Heart left ventricle (tissue), 16 donors: ENCODE measurements around the gene ZIC1. TPM values are rescaled to one million over a fixed set of nuclear protein-coding genes. Genes with fewer than 3 reads are reported as not detected.

ENCODE experiments used
- ATAC-seq, 4 donors: fragments of 200-7000 bp; cut with Tn5 transposase; one replicate each; pipeline ENCODE4 v1.9.1; 2020 to 2022; ENCODE audit warnings: moderate library complexity in 4 of 4, mild to moderate bottlenecking in 3 of 4, moderate number of reproducible peaks in 1 of 4
- DNase-seq, 5 donors: peaks; one replicate each; pipeline ENCODE4 v3.0.0-alpha.2; 2020
- H3K27ac ChIP-seq, 12 donors: fragments of 200-600 bp; sonication (generic) in 4 of 12; one replicate each; pipeline versions ENCODE4 v1.5.0 to v1.8.0; 2016 to 2022; ENCODE audit warnings: mild to moderate bottlenecking in 2 of 12
- H3K27me3 ChIP-seq, 9 donors: fragments of 200-600 bp; sonication (generic) in 2 of 9; one replicate each; pipeline versions ENCODE4 v1.5.1 to v1.8.0; 2016 to 2022; ENCODE audit warnings: mild to moderate bottlenecking in 3 of 9
- H3K36me3 ChIP-seq, 9 donors: fragments of 200-600 bp; sonication (generic) in 2 of 9; one replicate each; pipeline versions ENCODE4 v1.5.0 to v1.8.0; 2018 to 2022; ENCODE audit warnings: mild to moderate bottlenecking in 2 of 9
- H3K4me1 ChIP-seq, 12 donors: fragments of 200-600 bp; sonication (generic) in 4 of 12; one replicate each; pipeline versions ENCODE4 v1.5.0 to v1.8.0; 2016 to 2022; ENCODE audit warnings: mild to moderate bottlenecking in 3 of 12
- H3K4me3 ChIP-seq, 12 donors: fragments of 200-600 bp; sonication (generic) in 4 of 12; one replicate each; pipeline versions ENCODE4 v1.5.0 to v1.8.0; 2017 to 2022; ENCODE audit warnings: mild to moderate bottlenecking in 9 of 12, moderate library complexity in 4 of 12
- H3K9me3 ChIP-seq, 12 donors: fragments of 200-600 bp; sonication (generic) in 4 of 12; one replicate each; pipeline versions ENCODE4 v1.5.0 to v1.8.0; 2016 to 2022; ENCODE audit warnings: mild to moderate bottlenecking in 1 of 12
- POLR2A ChIP-seq, 2 donors: fragments of 450-650 bp; IDR thresholded peaks; one replicate each; pipeline ENCODE4 v1.6.1; 2017; ENCODE audit warnings: antibody characterized with exemption in 2 of 2, mild to moderate bottlenecking in 2 of 2, moderate library complexity in 2 of 2
- WGBS, 4 donors: extraction: QIAGEN DNeasy Blood & Tissue Kit in 2 of 4; methylation state at CpG; one replicate each; pipeline versions ENCODE4 v1.1.5 to v1.1.7; 2013 to 2018; 5-methylcytosine and 5-hydroxymethylcytosine counted together
- intact Hi-C, 10 donors: fragments of 100-400 bp; cut with DNase I; formaldehyde crosslinking; loops; one replicate each; pipeline versions ENCODE4 v1.11.1 to v1.14.2; 2022
- polyA plus RNA-seq, 2 donors: library from polyadenylated mRNA; stranded (reverse); fragments of 200-250 nt; gene quantifications; one replicate each; pipeline ENCODE4 v1.2.3, GENCODE V29; 2013
- total RNA-seq, 9 donors: library from RNA; depleted of rRNA in 2 of 9; stranded (reverse); fragments of >200 nt in 2 of 9; fragmentation: NEBNext Ultra II Directional in 3 of 9; extraction: Animal tissue kit (Norgen Biotek cat#: 25700) in 3 of 9; gene quantifications; one replicate each; pipeline versions ENCODE4 v1.1.0 to v1.2.4, GENCODE V29; 2016 to 2023
- TF ChIP-seq, protein P1 (sequence below), 12 donors: fragments of 200-600 bp; sonication (generic) in 4 of 12; IDR thresholded peaks; one replicate each; pipeline versions ENCODE4 v1.5.0 to v1.8.0; 2018 to 2022; ENCODE audit warnings: antibody characterized with exemption in 12 of 12, mild to moderate bottlenecking in 5 of 12
- donor health status: ischemic (EF 13 %, LVEDD 7.1; RV severe dilation, severe dysfunction).
- donor health status: healthy with polysubstance abuse.
- donor health status: DM: no; HTN: yes; CAD: no.
- donor health status: DM: no; HTN: no; CAD: no.
- donor health status: ischemic (EF 25% LVEDD 6.9; RV normal size, moderate dysfunction).
- donor health status: ischemic (EF 25% LVEDD 5.7; RV mildly dilated, moderate dysfunction).
- donor health status: healthy.
- donor health status: DM: yes; HTN: yes; CAD: no.
- donor health status: ischemic (EF 35%, LVEDD 5.7; RV mildly dilated, moderate dysfunction).
- donor health status: nonischemic (EF 11% LVEDD 7.7; RV severe dilation, severe dysfunction).
- donor health status: DM: yes; HTN: yes; CAD: no.
- donor health status: PGD.
- donor health status: ischemic (EF 29% LVEDD 5.4; RV normal size, mild dysfunction).
- donor health status: nonischemic (EF 23%, LVEDD 6.1; RV moderate dilation, normal function).

ZIC1 gene
- total and polyA plus RNA-seq, 11 donors = 0.42 TPM; not detected in 10

GRCh38 chr3:147385059-147386012, 23.8 kb upstream of the ZIC1 start:
- H3K27ac ChIP-seq = no peak overlapping the region
- H3K4me3 ChIP-seq = no peak overlapping the region
- ATAC-seq = no peak
- intact Hi-C loops = no loop called here
- no peak for DNase-seq
- no peaks in the 10 kb centered on the region for H3K9me3 ChIP-seq
- peaks cover 55 to 100% (median 98%) of the 10 kb centered on the region in 9 donors for H3K27me3 ChIP-seq
- TF ChIP-seq, protein P1, sequence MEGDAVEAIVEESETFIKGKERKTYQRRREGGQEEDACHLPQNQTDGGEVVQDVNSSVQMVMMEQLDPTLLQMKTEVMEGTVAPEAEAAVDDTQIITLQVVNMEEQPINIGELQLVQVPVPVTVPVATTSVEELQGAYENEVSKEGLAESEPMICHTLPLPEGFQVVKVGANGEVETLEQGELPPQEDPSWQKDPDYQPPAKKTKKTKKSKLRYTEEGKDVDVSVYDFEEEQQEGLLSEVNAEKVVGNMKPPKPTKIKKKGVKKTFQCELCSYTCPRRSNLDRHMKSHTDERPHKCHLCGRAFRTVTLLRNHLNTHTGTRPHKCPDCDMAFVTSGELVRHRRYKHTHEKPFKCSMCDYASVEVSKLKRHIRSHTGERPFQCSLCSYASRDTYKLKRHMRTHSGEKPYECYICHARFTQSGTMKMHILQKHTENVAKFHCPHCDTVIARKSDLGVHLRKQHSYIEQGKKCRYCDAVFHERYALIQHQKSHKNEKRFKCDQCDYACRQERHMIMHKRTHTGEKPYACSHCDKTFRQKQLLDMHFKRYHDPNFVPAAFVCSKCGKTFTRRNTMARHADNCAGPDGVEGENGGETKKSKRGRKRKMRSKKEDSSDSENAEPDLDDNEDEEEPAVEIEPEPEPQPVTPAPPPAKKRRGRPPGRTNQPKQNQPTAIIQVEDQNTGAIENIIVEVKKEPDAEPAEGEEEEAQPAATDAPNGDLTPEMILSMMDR (IDR thresholded peaks at IDR 0.05) = no peak
- no peak for TF ChIP-seq POLR2A (IDR thresholded peaks at IDR 0.05)
- H3K36me3 ChIP-seq = no peaks in the 10 kb centered on the region
- no peaks in the 10 kb centered on the region for H3K4me1 ChIP-seq
- WGBS, 4 donors = 6 to 14% (median 9%) methylated on average over 23 of the region's 23 CpGs

- Histone ChIP-seq H3K27ac (no peak overlapping the region), H3K4me3 (no peak overlapping the region), H3K4me1 (peaks cover 0 to 18% (median 4%) of the 10 kb centered on the region in 12 donors), H3K27me3 (peaks cover 69 to 100% (median 100%) of the 10 kb centered on the region in 9 donors), H3K9me3 (no peaks in the 10 kb centered on the region), H3K36me3 (no peaks in the 10 kb centered on the region)
- ATAC-seq (no peak), DNase-seq (no peak)
- intact Hi-C loops = no loop called here
- no peak for TF ChIP-seq POLR2A (IDR thresholded peaks at IDR 0.05)
- TF ChIP-seq, protein P1 (IDR thresholded peaks at IDR 0.05) = no peak
- 4 to 9% (median 7%) methylated on average over 10 of the region's 10 CpGs for WGBS, 4 donors
Measured at GRCh38 chr3:147387291-147387884, 21.8 kb upstream of the ZIC1 start.

DNA sequence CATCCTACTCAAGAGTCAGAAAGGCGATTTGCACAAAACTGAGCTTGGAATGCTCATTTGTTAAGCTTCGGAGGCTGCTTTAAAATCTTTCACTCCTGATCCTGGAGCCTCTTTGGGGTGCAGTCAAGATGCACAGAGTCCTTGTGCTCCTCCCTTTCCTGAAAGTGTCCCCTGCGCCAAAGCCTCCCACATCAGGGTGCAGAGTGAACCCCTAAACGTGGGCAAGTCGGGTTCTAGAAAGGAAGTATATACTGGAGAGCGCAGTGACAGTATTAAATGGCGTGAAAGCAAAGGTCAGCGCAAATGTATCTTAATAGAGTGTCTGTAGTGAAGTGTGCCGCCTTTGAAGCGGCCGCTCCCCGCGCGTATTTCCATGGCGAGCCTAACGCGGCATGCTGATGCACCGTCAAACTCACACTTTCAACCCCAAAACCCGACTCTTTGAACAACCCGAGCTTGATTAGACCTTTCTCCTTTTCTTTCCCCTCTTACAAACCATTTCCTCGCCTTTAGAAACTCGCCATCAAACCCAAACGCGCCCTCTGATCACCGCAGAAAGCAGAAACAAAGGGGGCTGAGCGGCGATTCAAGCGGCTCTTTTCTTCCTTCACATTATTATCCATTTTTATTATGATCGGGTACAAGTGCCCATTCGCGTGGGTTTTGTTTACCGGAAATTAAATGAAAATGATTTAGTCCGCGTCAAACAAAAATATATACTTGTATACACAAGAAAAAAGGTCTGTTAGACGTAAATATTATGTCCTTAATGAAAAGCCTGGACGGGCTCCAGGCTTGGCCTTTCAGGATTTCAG, 21.1 kb upstream of the ZIC1 start:
- WGBS, 4 donors = 3 to 7% (median 5%) methylated on average over 36 of the region's 36 CpGs
- Histone ChIP-seq H3K27ac (no peak overlapping the region), H3K36me3 (no peaks in the 10 kb centered on the region), H3K4me3 (no peak overlapping the region), H3K9me3 (no peaks in the 10 kb centered on the region), H3K4me1 (peaks cover 0 to 25% (median 7%) of the 10 kb centered on the region in 12 donors), H3K27me3 (peaks cover 68 to 100% (median 100%) of the 10 kb centered on the region in 9 donors)
- ATAC-seq = no peak
- TF ChIP-seq, protein P1 (IDR thresholded peaks at IDR 0.05) = no peak
- TF ChIP-seq POLR2A (IDR thresholded peaks at IDR 0.05) = no peak
- intact Hi-C loops = no loop called here
- DNase-seq = no peak
